ENCODE data around the gene ECPAS.
"Not testable (repeated sequence)": the region's sequence is repeated elsewhere in the genome, so short reads cannot be mapped to it uniquely, and the experiment has no call there.

The ECPAS gene

GRCh38 chr9:111501005-111501562 is 16.9 kb upstream of the ECPAS start:
- Histone ChIP-seq H3K4me3 (no peak overlapping the region), H3K27ac (no peak overlapping the region)
- TF ChIP-seq CTCF (IDR thresholded peaks at IDR 0.05): no peak
- no peak for DNase-seq (ENCODE audit: low spot score)

GRCh38 chr9:111497196-111497595 is 13.0 kb upstream of the ECPAS start:
- H3K27ac ChIP-seq; H3K4me3 ChIP-seq; DNase-seq (ENCODE audit: low spot score): not testable (repeated sequence)

DNA sequence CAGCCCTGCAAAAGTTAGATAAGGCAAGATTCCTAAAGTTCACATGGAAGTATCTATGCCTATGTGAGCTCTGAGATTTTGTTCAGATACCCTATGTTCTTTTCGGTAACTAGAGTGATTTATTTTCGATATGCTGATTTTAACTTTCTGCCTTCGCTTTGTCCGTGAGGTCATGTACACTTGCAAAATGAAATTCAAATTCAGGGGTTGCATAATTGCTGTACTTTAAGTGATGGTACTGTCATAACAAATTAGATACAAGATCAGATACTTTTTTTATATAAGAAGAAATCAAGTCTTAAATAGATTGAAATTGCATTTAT is 350 bp upstream of the ECPAS start:
- no peak for TF ChIP-seq CTCF (IDR thresholded peaks at IDR 0.05)
- peak overlapping the region; percentile 95 to 98 for H3K27ac ChIP-seq
- DNase-seq (ENCODE audit: low spot score): no peak
- peak overlapping the region; percentile 82 for H3K4me3 ChIP-seq

- Histone ChIP-seq H3K4me3 (peak overlapping the region; percentile 82), H3K27ac (peak overlapping the region; percentile 95 to 98)
- TF ChIP-seq CTCF (IDR thresholded peaks at IDR 0.05): no peak
- no peak for DNase-seq (ENCODE audit: low spot score)
Observed at GRCh38 chr9:111483439-111483857, 735 bp downstream of the ECPAS start.

DNA sequence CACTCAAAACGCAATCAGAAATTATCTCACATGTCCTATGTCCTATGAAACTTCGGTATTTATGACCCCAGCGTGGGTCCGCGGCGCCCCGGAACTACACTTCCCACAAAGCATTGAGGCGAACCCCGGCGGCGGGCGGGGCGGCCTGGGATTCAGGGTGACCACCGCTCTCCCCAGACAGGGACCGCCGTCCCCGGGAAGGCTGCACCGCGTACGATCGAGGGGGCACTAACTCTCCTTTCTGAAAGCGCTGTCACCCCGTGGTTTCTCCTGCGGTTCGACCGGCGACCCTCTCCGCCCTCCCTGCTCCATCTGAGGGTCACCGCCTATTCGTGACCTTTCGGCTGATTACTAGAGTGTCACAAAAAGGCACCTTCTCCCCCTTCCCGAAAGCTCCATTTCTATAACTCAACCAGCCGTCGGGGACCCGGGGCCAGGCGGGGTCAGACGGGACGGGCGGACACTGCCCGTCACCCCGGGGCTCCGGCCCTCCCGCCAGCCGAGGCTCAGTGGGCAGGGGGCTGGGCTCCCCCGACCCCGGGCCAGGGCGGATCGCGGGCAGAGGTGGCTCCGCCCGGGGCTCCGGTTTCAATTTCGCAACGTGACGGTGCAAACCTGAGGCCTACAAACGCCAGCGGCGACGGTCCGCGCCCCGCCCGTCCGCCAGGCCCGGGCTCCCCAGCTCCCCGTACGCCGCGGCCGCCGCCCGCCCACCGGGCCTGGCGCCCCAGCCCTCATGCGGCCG is 1.3 kb downstream of the ECPAS start:
- peak; percentile 81 for DNase-seq (ENCODE audit: low spot score)
- Histone ChIP-seq H3K4me3 (peak overlapping the region; percentile 82), H3K27ac (peak overlapping the region; percentile 95 to 98)
- TF ChIP-seq CTCF (IDR thresholded peaks at IDR 0.05): no peak

DNA sequence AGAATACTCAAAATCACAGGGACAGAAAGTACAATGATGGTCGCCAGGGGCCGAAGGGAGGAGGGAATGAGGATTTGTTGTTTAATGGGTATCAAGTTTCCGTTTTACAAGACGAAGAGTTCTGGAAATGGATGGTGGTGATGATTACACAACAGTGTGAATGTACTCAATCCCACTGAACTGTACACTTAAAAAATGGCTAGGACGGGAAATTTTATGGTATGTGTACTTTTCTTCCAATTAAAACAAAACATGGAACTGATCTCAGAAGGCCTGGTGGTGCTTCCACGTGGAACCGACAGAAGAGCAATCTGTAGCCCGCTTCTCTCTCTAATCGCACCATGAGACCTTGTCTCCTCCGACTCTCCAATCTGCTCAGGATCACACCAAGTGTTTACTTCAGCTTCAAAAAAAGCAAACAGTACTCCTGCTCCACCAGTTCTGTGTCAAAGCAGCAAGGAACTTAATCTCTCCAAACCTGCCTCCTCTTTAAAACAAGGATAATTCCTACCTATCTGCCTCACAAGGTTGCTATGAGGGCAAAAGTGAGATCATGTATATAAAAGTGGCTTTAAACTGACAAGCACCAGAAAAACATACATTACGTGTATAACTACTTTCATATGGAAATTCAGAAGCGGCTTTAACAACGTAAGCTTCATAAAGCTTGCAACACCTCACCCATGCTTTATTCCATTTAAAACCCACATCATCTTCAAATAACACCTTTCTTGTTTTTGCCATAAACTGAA is 2.1 kb downstream of the ECPAS start:
- peak overlapping the region; percentile 12 to 98 for H3K27ac ChIP-seq
- H3K4me3 ChIP-seq: peak overlapping the region; percentile 82
- no peak for TF ChIP-seq CTCF (IDR thresholded peaks at IDR 0.05)
- no peak for DNase-seq (ENCODE audit: low spot score)

GRCh38 chr9:111477677-111478076 is 6.5 kb downstream of the ECPAS start:
- no peak for TF ChIP-seq CTCF (IDR thresholded peaks at IDR 0.05)
- Histone ChIP-seq H3K4me3 (no peak overlapping the region), H3K27ac (no peak overlapping the region)
- no peak for DNase-seq (ENCODE audit: low spot score)

All from coronary artery (tissue), 2 donors.